Esophagus muscularis mucosa (tissue), 4 donors: Measurements from ENCODE around the gene CCDC88A. TPM values are rescaled to one million over a fixed set of nuclear protein-coding genes. Genes with fewer than 3 reads are reported as not detected.

Experiments used
- DNase-seq: peaks from one replicate; pipeline ENCODE4 v3.0.0-alpha.2; 2017; ENCODE audit errors: extremely low spot score
- H3K27ac ChIP-seq, 4 donors: fragments of 200-600 bp; sonication (generic); replicated peaks in 1 of 4; 1 replicate in 3 of 4; 2 replicates in 1 of 4; pipeline ENCODE4 v1.5.1; 2016 to 2019; ENCODE audit warnings: mild to moderate bottlenecking in 1 of 4
- H3K27me3 ChIP-seq, 4 donors: fragments of 200-600 bp; sonication (generic); one replicate each; pipeline versions ENCODE4 v1.5.1 to v1.6.0; 2016 to 2019
- H3K36me3 ChIP-seq, 4 donors: fragments of 200-600 bp; sonication (generic); one replicate each; pipeline ENCODE4 v1.5.1; 2016 to 2019
- H3K4me1 ChIP-seq, 4 donors: fragments of 200-600 bp; sonication (generic); one replicate each; pipeline ENCODE4 v1.5.1; 2016 to 2019
- H3K4me3 ChIP-seq, 4 donors: fragments of 200-600 bp; sonication (generic); 1 replicate in 2 of 4; 2 replicates in 2 of 4; pipeline ENCODE4 v1.5.1; 2016 to 2019; ENCODE audit warnings: mild to moderate bottlenecking in 4 of 4, moderate library complexity in 1 of 4
- H3K9me3 ChIP-seq, 4 donors: fragments of 200-600 bp; sonication (generic); 1 replicate in 3 of 4; 2 replicates in 1 of 4; pipeline ENCODE4 v1.5.1; 2016 to 2019
- CTCF ChIP-seq, 3 experiments: fragments of 200-600 bp in 2 of 3; fragments of 450-650 bp in 1 of 3; sonication (generic) in 2 of 3; IDR thresholded peaks; one replicate each; pipeline ENCODE4 v1.5.1; 2017 to 2019; ENCODE audit warnings: antibody characterized with exemption in 3 of 3, mild to moderate bottlenecking in 2 of 3, moderate library complexity in 1 of 3
- EP300 ChIP-seq: sonication (generic); formaldehyde crosslinking; IDR thresholded peaks from one replicate; pipeline ENCODE4 v1.6.1; 2017; ENCODE audit warnings: antibody characterized with exemption
- POLR2A ChIP-seq: fragments of 450-650 bp; IDR thresholded peaks from one replicate; pipeline ENCODE4 v1.6.1; 2017; ENCODE audit warnings: antibody characterized with exemption, moderate library complexity, mild to moderate bottlenecking, low read depth
- POLR2AphosphoS5 ChIP-seq, 2 donors: sonication (generic); formaldehyde crosslinking; IDR thresholded peaks; one replicate each; pipeline ENCODE4 v1.6.1; 2017; ENCODE audit warnings: antibody characterized with exemption in 2 of 2
- WGBS: methylation state at CpG from one replicate; pipeline ENCODE4 v1.1.5; 2018; 5-methylcytosine and 5-hydroxymethylcytosine counted together
- intact Hi-C: fragments of 100-400 bp; cut with DNase I; formaldehyde crosslinking; loops from one replicate; pipeline ENCODE4 v1.15.1; 2023
- total RNA-seq, 4 donors: library from RNA; depleted of rRNA; stranded (reverse); fragments of >200 nt; gene quantifications; one replicate each; pipeline versions ENCODE4 v1.1.0 to v1.2.1, GENCODE V29; 2016

CCDC88A gene
- total RNA-seq, 4 donors from 2014 or later: 29.7 to 58.6 (median 38.5) TPM

- 84% methylated on average over 12 of the region's 12 CpGs for WGBS
- H3K27me3 ChIP-seq: no peaks in the 10 kb centered on the region
- no peak overlapping the region for H3K27ac ChIP-seq
- no peak overlapping the region for H3K4me3 ChIP-seq
- TF ChIP-seq POLR2A (no peak), POLR2AphosphoS5 (IDR thresholded peaks at IDR 0.05) (no peak), CTCF (IDR thresholded peaks at IDR 0.05) (no peak), EP300 (no peak)
- H3K4me1 ChIP-seq: peaks cover 0 to 3% (median 0%) of the 10 kb centered on the region in 4 donors
- H3K36me3 ChIP-seq: peaks cover 0 to 26% (median 13%) of the 10 kb centered on the region in 4 donors
- no peak for DNase-seq
- intact Hi-C loops: no loop called here
- no peaks in the 10 kb centered on the region for H3K9me3 ChIP-seq
Observed at GRCh38 chr2:55408918-55409868, 10.5 kb downstream of the CCDC88A start.

- H3K9me3 ChIP-seq: no peaks in the 10 kb centered on the region
- H3K36me3 ChIP-seq: peaks cover 0 to 26% (median 13%) of the 10 kb centered on the region in 4 donors
- H3K4me3 ChIP-seq: no peak overlapping the region
- no peak overlapping the region for H3K27ac ChIP-seq
- DNase-seq: no peak
- 78% methylated on average over 5 of the region's 5 CpGs for WGBS
- H3K27me3 ChIP-seq: no peaks in the 10 kb centered on the region
- intact Hi-C loops: no loop called here
- no peak for TF ChIP-seq EP300
- TF ChIP-seq POLR2AphosphoS5 (IDR thresholded peaks at IDR 0.05): no peak
- TF ChIP-seq CTCF (IDR thresholded peaks at IDR 0.05): no peak
- no peak for TF ChIP-seq POLR2A
- H3K4me1 ChIP-seq: peaks cover 0 to 3% (median 0%) of the 10 kb centered on the region in 4 donors
Observed at GRCh38 chr2:55408098-55408882, 11.4 kb downstream of the CCDC88A start.

- no peaks in the 10 kb centered on the region for H3K27me3 ChIP-seq
- no peak for DNase-seq
- no peaks in the 10 kb centered on the region for H3K9me3 ChIP-seq
- whole genome bisulfite sequencing: 90% methylated on average over 2 of the region's 2 CpGs
- H3K4me1 ChIP-seq: peaks cover 0 to 3% (median 0%) of the 10 kb centered on the region in 4 donors
- intact Hi-C loops: no loop called here
- H3K36me3 ChIP-seq: peaks cover 0 to 15% (median 8%) of the 10 kb centered on the region in 4 donors
- no peak overlapping the region for H3K4me3 ChIP-seq
- H3K27ac ChIP-seq: no peak overlapping the region
- no peak for TF ChIP-seq EP300
- no peak for TF ChIP-seq POLR2A
- no peak for TF ChIP-seq CTCF (IDR thresholded peaks at IDR 0.05)
- TF ChIP-seq POLR2AphosphoS5 (IDR thresholded peaks at IDR 0.05): no peak
Observed at GRCh38 chr2:55405116-55405515, 14.5 kb downstream of the CCDC88A start.

- Histone ChIP-seq H3K9me3 (no peaks in the 10 kb centered on the region), H3K4me3 (no peak overlapping the region), H3K27ac (no peak overlapping the region), H3K4me1 (peaks cover 0 to under 1% (median 0%) of the 10 kb centered on the region in 4 donors), H3K27me3 (no peaks in the 10 kb centered on the region), H3K36me3 (peaks cover 0 to 15% (median 8%) of the 10 kb centered on the region in 4 donors)
- 91% methylated on average over 4 of the region's 4 CpGs for WGBS
- intact Hi-C loops: no loop called here
- TF ChIP-seq EP300: no peak
- TF ChIP-seq POLR2AphosphoS5 (IDR thresholded peaks at IDR 0.05): no peak
- no peak for TF ChIP-seq POLR2A
- no peak for TF ChIP-seq CTCF (IDR thresholded peaks at IDR 0.05)
- DNase-seq: no peak
Observed at GRCh38 chr2:55403256-55403998, 16.2 kb downstream of the CCDC88A start.
